ENCODE results near the gene ADPRS.

Gene ADPRS

DNA sequence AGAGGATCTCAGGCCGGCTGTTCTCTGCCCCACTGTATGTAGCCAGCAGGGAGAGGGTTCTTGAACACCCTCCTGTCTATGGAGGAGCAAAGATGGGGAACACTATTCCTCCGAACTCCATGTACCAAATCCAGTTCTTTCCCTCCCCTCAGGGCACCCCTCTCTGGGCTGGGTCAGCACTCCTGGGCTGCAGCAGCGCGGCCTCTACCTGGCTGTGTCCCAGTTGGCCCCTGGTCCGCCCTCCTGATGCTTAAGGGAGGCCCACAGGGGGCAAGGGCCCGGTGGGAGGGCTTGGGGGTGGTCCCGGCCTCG is 471 bp upstream of the ADPRS start:
- no peak for DNase-seq

DNA sequence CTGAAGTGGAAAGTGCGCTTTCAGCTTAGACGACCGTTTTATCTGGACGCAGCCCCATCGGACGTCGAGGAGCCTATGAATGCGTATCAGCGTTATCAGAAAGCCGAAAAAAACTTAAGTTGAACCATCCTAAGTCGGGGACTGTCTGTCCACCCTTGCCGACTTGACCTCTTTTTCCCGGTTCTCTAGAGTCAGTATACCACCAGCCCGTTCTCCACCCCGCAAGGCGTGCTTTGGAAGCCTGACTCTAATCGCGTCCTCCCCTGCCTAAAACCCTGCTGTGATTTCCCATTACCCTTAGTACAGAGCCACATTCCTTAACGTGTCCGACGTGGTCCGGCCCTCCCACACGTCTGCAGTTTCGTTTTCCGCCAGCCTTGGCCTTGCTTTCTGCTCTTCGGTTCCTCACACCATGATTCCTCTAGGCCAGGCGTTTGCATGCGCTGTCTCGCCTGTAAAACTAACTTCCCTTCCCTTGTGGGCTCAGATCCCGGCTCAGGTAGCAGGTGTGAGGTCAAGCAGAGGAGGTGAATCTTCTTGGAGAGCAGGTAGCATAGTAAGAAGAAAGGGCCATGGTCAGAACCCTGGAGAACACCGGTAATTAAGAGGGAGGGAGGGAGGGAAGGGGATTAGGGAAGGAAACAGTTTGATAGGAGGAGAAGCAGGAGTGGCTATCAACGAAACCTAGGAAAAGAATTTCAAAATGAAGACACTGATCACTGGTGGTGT is 865 bp downstream of the ADPRS start:
- no peak for DNase-seq

DNA sequence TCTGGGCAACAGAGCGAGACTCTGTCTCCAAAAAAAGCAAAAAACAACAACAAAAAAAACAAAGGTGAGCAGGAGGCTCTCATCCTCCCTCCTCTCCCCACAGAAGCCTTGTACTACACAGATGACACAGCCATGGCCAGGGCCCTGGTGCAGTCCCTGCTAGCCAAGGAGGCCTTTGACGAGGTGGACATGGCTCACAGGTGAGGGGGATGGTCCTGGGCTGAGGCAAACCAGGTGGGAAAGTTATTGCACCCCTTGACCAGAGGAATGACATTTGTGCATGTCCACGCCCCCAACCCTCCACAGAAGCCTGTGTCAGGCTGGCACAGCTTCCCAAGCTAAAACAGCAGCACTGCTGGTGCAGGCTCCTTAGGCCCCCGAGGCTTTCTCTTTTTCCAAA is 2.4 kb downstream of the ADPRS start:
- DNase-seq: no peak

DNA sequence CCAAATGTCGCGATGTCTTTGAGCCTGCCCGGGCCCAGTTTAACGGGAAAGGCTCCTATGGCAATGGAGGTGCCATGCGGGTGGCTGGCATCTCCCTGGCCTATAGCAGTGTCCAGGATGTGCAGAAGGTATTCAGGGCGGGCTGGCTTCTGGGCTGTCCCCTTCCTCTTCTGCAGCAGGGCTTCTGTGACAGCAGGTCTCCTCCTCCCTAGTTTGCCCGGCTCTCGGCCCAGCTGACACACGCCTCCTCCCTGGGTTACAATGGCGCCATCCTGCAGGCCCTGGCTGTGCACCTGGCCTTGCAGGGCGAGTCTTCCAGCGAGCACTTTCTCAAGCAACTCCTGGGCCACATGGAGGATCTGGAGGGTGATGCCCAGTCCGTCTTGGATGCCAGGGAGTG is 3.0 kb downstream of the ADPRS start:
- DNase-seq: no peak

DNA sequence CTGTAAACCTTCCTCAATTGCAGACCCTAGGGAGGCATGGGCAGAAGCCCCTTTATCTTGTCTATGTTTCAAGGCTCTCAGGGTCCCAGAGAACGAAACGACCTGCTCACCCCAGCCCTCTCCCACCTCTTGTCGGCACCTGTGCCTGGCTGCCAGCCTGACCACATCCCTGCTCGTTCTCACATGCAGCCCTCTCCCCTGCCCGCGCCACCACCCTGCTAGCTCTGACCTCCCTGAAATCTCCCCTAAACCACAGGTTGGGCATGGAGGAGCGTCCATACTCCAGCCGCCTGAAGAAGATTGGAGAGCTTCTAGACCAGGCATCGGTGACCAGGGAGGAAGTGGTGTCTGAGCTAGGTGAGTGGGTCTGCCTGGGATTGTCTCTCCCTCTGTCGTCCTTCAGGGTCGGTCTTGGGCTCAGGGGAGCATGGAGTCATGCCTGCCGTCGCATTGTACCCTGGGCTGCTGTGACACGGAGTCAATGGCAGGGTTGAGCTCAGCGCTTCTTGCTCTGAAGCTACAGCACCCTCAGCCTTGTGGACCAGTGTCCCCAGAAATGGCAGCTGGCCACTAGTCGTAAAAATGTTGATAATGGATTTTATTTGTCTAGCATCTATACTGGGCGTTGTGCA is 3.6 kb downstream of the ADPRS start:
- DNase-seq: no peak

DNA sequence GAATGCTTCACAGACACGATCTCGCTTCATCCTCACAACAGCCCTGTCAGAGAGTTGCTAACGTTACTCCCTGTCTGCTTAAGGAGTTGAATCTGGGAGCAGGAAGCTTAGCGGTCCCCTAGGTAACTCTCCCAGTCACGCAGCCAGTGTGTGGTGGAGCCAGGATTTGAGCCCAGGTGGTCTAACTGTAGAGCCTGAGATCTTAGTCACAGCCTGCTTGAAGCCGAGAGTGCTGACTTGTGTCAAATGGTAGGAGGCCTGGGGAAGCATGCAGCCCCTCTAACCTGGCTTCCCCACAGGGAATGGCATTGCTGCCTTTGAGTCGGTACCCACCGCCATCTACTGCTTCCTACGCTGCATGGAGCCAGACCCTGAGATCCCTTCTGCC is 4.1 kb downstream of the ADPRS start:
- DNase-seq: no peak

DNA sequence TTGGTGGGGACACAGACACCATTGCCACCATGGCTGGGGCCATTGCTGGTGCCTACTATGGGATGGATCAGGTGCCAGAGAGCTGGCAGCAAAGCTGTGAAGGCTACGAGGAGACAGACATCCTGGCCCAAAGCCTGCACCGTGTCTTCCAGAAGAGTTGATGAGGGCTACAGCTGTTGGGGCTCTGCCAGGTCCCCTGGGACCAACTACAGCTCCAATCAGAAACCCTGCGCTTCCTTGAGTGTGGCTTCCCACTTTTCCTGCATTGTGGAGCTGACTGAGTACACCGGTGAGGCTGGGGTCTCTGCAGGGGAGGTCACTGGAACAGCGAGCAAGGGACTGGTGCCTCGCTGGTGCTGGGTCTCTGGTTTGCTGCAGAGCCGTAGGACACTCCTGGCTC is 4.5 kb downstream of the ADPRS start:
- no peak for DNase-seq

DNA sequence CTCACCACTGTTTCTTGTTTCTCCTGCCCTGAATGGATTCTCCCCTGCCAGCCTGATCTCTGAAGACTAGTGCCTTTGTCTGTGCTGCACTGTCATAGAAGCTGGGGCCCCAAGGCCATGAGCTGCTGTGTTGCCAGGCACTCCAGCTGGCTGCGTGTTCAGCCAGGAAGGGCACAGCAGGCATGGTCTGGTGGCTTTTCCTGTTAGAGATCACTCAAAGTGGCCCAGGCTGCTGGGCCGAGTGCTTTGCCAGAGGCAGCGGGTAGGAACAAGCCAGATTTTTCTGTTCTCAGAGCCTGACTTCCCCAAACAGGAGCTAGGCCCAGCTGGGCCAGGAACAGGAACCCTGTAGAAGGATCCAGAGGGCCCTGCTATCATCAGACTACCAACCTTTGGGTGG is 5.2 kb downstream of the ADPRS start:
- DNase-seq: peak; percentile 82 to 90

DNA sequence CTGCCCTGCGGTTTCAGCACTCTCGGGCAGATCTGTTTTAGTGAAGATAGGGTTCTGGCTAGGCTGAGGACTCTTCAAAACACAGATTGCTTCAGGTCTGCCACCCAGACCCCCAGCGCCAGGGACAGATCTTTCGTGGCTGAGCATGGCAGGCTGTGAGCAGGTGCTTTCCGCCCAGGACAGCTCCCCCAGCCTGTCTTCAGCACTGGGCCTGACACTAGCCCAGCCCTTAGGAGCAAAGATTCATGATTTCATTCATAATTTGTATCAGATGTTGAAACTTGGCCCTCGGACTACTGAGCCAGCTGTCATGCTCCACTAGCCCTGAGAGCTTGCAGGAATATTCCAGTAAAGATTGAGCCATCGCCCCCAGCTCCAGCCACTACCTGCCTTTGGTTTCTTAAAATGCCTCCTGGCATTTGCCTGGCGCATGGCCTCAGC is 5.9 kb downstream of the ADPRS start:
- no peak for DNase-seq

DNA sequence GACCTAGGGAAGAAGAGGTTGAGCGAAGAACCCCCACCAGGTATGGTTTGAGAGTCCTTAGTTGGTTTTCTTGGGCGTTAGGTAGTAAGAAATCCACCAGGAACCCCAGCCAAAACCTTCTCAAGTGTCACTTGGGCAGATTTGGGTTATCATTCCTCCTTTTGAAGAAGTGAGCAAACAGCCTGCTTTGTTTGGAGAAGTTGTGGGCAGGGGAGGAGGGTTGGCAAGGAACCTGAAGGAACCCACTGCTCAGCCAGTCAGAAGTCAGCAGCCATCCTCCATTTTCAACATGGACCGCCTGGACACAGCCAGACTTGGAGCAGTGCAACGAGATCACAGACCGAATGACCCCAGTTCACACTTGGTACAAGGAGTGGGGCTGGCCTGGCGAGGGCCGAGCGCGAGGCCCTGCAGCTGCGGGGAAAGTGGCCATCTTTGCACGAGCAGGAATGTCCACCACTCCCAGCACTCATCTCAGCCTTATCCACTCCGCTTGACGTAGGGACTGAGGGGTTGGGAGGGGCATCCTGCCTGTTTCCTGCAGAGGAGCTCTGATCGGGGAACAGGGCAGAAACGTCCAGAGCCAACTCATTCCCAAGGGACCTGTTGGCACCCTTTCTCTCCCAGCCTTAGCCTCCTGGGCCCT is 7.2 kb downstream of the ADPRS start:
- no peak for DNase-seq

DNA sequence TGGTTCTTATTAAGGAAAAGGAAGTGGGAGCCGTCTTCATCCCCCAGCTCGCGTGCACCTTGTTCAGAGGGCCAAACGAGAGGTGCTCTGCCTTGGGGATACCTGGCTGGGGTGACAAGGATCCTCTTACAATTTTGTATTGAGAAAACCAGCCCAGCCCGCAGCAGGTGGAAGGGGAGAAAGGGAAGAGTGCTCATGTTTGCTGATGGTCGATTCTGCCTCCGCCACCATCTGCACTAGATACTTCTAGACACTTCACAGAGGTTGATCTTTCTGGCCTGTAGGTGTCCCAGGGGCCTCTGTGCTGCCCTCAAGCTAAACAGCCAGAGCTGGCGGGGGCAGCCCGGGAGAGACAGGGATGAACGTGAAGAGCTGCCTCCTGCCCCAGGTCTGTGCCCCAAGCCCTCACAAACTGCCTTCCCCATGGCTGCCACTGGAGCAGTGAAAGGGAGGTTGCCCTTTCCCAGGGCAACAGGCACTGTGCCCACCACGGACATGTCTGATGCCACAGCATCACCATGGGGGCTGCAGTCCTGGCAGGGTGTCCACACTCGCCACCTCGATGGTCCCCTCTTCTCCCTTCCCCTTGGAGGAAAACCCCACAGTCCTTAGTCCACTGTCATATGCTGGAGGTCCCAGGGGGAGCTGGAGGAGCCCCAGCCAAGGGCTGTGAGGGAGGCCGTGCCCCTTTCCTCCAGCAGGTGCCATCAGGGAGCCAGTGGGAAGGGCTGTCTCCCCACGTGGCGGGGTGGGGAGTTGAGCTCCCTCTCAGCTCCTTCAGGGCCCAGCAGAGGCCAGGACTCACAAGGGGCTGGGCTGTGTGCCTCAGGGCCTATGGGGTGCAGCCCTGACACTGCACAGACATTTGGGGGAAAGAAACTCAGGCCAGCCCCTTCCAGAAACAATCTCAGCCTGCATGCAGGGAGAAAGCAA is 8.1 kb downstream of the ADPRS start:
- no peak for DNase-seq

DNA sequence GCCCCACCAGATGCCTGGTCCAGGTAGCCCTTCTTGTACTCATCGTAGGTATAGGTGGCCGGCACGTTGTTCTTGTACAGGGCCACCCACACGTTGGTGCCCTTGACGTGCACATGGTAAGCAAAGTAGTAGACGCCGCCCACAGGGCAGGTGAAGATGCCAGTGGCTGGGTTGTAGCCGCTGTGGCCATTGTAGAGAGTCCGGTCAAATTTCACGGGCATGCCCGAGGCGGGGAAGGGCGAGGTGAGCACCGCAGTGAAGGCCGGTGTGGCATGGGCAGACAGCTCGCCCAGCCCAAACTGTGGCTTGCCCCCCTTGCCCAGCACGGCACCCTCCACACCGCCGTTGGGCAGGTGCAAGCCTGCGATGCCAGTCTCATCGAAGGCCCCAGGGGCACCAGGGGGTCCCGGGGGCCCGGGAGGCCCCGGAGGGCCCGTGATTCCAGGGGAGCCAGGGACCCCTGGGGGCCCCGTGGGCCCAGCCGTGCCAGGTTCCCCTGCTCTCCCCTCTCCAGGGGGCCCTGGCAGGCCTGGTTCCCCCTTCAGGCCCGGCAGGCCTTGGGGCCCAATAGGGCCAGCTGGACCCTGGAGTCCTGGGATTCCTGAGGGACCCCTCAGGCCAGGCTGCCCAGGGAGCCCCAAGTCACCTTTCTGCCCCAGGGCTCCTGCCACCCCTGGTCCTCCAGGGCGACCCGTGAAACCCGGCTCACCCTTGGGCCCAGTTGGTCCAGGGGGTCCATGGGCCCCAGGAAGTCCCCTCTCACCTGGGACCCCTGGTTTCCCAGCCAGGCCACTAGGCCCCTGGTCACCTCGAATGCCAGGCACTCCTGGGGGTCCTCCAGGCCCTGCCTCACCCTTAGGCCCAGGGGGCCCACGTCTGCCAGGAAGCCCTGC is 9.2 kb downstream of the ADPRS start:
- no peak for DNase-seq

DNA sequence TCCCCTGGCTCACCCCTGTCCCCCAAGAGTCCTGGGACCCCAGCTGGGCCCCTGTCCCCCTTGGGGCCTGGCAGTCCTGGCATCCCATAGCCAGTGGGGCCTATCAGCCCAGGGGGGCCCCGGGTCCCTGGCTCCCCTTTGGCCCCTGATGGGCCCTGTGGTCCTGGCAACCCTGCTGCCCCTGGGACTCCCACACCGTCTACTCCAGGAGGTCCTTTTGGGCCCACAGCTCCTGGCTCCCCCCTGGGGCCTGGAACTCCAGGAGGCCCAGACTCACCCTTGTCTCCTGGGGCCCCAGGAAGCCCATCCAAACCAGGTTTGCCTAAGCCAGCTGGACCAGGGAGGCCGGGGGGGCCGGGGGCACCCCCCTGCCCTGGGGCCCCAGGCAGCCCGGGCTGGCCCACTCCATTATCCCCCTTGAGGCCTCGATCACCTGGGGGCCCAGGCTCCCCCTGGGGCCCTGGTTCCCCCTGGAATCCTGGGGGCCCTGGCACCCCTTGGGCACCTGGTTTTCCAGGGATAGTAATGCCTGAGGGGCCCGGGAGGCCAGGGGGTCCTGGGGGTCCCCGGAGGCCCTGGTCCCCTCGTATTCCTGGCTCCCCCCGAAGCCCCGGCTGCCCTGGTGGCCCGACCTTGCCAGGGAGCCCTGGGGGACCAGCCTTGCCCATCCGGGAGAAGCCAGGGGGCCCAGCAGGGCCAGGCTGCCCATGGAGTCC is 10.1 kb downstream of the ADPRS start:
- no peak for DNase-seq

DNA sequence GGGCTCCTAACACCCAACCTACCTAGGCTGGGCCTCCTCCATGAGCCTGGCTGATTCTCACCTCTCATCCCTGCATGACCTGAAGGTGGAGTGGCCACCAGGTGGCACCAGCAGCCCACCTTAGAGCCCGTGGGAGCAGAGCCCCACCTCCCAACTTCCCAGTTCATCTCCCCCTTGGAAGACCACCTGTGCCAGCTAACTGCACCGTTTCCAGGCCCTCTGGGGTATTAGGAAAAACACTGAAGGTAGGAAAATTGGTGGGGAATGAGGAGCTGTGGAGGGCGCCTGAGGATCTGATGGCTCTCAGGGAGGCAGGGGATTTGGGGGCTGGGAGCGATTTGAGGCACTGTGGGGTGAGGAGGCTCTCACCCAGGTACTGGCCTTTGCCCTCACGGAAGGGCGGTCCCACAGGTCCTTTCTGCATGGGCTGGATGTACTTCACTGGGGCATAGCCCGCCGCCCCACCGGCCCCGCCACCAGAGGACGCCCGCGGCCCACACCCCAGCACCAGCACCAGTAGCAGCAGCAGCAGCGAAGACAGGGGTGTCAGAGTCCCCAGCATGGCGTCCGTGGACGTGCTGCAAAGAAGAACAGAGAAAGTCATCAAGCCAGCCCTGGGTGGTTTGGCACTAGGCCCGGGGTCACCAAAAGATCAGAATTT is 11.1 kb downstream of the ADPRS start:
- peak; percentile 13 to 53 for DNase-seq

DNA sequence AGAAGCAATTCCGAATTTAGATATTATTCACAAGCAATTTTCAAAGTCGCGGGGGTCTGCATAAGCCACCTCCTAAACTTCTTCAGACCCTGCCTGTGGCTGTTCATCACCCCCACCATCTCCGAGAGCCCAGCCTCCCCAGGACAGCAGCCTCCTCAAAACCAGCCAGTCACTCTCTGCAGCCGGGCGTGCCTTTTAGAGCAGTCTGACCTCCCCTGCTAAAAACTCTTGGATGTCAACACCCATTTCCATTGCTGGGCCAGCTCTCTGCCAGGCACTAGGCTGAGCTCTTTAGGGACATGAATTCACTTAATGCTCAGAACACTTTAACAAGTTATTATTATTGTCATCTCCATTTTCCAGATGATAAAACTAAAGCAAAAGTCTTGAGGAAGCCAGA is 11.7 kb downstream of the ADPRS start:
- DNase-seq: no peak

DNA sequence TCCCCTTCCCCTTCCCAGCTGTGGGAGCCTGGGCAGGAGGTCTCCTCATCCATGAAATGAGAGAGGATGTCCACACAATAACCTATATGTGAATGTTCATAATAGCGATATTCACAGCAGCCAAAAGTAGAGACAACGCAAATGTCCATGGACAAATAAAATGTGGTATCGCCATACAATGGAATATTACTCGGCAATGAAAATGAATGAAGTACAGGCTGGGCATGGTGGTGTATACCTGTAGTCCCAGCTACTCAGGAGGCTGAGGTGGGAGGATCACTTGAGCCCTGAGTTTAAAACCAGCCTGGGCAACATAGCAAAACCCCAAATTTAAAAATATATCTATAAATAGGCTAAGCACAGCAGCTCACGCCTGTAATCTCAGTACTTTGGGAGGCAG is 12.9 kb downstream of the ADPRS start:
- no peak for DNase-seq

DNA sequence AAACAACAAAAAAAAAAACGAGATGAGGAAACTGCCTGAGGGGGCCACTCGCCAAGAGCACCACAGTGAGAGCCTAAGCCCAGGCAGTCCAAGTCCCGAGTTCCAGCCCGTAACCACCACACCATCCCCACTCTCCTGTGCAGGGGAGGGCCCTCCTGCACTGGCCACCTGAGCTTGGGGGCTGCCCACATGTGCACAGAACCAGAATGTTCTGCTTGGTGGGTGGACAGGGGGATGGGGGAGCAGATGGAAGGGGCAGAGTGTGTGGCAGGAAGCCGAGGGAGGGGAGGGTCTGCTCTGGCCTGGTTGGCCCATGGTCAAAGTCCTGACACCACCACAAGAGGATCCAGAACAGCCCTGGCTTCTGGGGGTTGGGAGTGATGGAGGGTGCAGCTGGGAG is 17.6 kb downstream of the ADPRS start:
- DNase-seq: no peak

DNA sequence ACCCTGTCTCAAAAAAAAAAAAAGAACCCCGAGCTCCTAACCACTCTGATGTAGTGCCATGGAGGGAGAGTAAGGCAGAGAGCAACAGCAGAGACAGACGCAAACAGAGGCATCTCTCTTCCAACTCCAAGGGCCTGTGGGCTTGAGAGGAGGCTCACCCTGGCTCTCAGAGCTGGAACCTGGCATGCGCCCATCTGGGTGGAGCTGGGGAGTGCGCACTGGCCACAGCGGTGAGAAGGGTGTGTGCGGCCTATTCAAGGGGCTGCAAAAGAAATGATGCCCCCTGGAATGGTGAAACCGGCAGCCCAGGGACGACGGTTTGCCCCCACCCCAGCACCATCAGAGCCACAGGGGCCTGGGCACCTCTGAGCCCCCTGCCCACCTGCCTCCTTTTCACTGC is 18.7 kb downstream of the ADPRS start:
- DNase-seq: no peak

DNA sequence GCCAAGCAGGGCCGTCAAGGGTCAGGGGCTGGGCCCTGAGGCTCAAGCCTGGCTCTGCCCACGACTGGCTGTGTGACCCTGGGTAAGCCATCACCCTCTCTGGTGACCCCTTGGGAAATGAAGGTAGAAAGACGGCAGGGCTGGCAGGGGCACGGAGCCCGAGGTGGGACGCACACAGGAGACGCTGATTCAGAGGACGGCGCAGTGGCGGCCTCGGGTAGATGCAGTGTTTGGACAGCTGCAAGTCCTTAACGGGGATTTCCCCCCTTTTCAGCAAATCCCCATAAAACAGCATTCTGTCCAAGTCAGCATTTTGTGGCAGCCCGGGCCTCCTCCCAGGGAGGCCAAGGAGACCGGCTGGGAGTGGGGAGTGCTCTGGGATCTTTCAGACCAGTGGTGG is 19.6 kb downstream of the ADPRS start:
- no peak for DNase-seq

DNA sequence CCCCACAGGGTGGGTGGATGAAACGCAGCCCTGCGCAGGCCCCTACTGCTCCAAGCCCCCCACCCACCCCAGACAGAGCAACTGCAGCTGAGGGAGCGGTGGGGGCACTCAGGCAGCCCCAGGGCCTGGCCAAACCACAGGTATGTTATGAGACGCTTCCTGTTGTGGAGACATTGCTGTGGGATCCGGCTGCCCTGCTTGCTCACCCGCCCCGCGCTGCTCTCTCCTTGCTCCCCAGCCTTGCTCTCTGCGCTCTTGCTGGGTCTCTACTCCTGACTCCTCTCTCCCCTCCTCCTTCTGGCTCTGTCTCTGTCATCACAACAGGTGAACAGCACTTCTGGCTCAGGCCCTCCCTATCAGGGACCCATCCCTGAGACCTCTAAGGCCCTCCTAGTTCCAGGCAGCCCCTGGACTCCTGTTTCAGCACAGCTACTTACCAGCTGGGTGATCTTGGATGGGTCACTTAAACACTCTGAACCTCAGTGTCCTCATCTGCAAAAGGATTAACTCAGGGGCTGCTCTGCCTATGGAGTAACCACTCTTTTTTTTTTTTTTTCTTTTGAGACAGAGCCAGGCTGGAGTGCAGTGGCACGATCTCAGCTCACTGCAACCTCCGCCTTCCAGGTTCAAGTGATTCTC is 20.5 kb downstream of the ADPRS start:
- no peak for DNase-seq

DNA sequence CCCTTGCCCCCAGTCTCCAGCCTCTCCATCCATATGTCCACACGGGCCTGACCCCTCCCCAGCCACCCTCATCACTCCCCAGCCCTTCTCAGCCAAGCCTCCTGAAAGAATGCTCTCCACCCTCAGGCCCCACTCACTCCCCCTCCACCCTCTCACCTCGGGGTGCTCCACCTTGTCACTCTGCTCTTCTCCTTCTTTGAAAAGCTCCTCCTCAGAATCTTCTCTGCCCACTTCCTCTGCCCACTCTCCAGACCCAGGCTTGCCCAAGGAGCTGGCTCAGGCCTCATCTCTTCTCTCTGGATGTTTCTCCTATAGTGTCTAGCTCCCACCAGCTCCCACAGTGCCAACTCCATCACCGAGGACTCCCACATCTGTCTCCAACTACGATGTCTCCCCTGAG is 22.5 kb downstream of the ADPRS start:
- DNase-seq: no peak

Measured in hippocampal formation (tissue), 2 donors.